Measurements from ENCODE around the gene PPM1L. TPM values are rescaled to one million over a fixed set of nuclear protein-coding genes. Genes with fewer than 3 reads are reported as not detected.

Gene PPM1L
- total RNA-seq, 4 donors from 2014 or later, result 30.8 to 88.1 (median 52.7) TPM

DNA sequence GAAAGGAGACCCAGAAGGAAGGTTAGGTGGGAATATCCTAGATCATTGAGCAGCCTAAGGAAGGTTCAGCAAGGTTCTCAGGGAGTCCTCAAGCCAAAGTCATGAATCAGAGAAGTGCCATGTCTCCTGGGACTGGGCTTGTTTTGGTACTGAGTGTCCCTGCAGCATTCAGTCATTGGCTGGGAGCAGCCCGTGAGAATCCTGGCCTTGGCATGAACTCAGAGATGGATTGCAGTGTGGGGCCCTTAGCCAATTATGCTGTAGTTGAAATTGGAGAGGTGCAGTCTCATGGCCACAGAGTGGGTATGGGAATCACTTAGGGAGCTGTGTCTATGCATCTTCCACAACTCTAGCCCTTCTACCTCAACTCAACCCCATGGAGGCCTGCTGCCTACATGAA lies 17.0 kb upstream of the PPM1L start:
- Histone ChIP-seq H3K4me3 (no peak overlapping the region), H3K4me1 (peaks cover 0 to 23% (median 13%) of the 10 kb centered on the region in 4 donors), H3K27ac (replicated peaks in 1 of 4) (no peak overlapping the region), H3K36me3 (no peaks in the 10 kb centered on the region), H3K9me3 (no peaks in the 10 kb centered on the region), H3K27me3 (no peaks in the 10 kb centered on the region)
- intact Hi-C loops (cut with DNase I), result no loop called here
- no peak for TF ChIP-seq EP300 (IDR thresholded peaks at IDR 0.05)
- TF ChIP-seq POLR2AphosphoS5 (IDR thresholded peaks at IDR 0.05), result peak; percentile 21 to 24
- no peak for TF ChIP-seq POLR2A (IDR thresholded peaks at IDR 0.05; ENCODE audit: low read depth)
- TF ChIP-seq, protein P1, sequence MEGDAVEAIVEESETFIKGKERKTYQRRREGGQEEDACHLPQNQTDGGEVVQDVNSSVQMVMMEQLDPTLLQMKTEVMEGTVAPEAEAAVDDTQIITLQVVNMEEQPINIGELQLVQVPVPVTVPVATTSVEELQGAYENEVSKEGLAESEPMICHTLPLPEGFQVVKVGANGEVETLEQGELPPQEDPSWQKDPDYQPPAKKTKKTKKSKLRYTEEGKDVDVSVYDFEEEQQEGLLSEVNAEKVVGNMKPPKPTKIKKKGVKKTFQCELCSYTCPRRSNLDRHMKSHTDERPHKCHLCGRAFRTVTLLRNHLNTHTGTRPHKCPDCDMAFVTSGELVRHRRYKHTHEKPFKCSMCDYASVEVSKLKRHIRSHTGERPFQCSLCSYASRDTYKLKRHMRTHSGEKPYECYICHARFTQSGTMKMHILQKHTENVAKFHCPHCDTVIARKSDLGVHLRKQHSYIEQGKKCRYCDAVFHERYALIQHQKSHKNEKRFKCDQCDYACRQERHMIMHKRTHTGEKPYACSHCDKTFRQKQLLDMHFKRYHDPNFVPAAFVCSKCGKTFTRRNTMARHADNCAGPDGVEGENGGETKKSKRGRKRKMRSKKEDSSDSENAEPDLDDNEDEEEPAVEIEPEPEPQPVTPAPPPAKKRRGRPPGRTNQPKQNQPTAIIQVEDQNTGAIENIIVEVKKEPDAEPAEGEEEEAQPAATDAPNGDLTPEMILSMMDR (IDR thresholded peaks at IDR 0.05), result no peak
- no CpG with 5 or more reads among the region's 1 CpG for WGBS
- no peak for DNase-seq (ENCODE audit: extremely low spot score)

DNA sequence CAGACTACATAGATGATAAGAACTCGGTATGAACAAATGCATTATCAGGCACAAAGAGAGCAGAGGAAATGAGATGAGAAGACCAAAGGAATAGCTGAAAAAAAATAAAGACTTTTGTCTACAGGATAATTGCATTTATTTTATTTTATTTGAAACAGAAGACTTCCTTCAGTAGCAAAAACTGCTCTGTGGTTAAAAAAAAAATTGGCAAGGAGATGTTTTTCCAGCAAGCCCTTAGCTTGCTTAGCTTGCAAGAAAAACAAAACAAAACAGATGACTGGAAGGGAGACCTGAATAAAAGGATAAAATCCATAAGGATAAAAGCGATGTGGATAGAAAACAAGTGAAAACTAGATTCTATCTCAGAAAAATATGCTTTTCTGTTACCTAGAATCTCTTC lies 9.1 kb upstream of the PPM1L start:
- WGBS, result 58% methylated on average over 2 of the region's 2 CpGs
- intact Hi-C loops (cut with DNase I), result no loop called here
- Histone ChIP-seq H3K9me3 (no peaks in the 10 kb centered on the region), H3K27ac (replicated peaks in 1 of 4) (no peak overlapping the region), H3K36me3 (no peaks in the 10 kb centered on the region), H3K27me3 (no peaks in the 10 kb centered on the region), H3K4me1 (peaks cover 9 to 21% (median 18%) of the 10 kb centered on the region in 4 donors), H3K4me3 (no peak overlapping the region)
- TF ChIP-seq POLR2A (IDR thresholded peaks at IDR 0.05; ENCODE audit: low read depth) (no peak), POLR2AphosphoS5 (IDR thresholded peaks at IDR 0.05) (no peak), EP300 (IDR thresholded peaks at IDR 0.05) (no peak)
- TF ChIP-seq, protein P1 (IDR thresholded peaks at IDR 0.05), result no peak
- DNase-seq (ENCODE audit: extremely low spot score), result no peak

DNA sequence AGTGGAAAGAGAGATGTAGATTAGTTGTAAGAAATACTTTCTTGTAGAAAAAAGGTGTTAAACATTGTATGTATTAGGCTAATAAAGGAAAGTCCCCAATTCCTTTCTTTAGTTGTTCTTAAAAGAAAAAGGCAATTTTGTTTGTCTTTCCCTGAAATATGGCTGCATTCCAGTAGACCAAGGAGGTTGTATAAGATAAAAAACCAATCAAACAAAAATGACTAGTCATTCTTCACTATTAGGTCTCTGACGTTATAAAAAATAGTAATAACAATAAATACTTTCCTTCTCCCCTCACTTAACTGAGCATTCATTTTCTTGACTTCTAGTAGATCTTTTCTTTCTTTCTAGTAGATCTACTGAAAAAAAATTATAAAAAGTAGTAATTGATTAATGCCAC lies 8.6 kb upstream of the PPM1L start:
- Histone ChIP-seq H3K36me3 (no peaks in the 10 kb centered on the region), H3K27me3 (no peaks in the 10 kb centered on the region), H3K9me3 (no peaks in the 10 kb centered on the region), H3K4me1 (peaks cover 9 to 21% (median 18%) of the 10 kb centered on the region in 4 donors), H3K27ac (replicated peaks in 1 of 4) (no peak overlapping the region), H3K4me3 (no peak overlapping the region)
- no peak for TF ChIP-seq POLR2A (IDR thresholded peaks at IDR 0.05; ENCODE audit: low read depth)
- no peak for TF ChIP-seq EP300 (IDR thresholded peaks at IDR 0.05)
- WGBS, result 9% methylated on average over 1 of the region's 1 CpG
- intact Hi-C loops (cut with DNase I), result no loop called here
- no peak for DNase-seq (ENCODE audit: extremely low spot score)

DNA sequence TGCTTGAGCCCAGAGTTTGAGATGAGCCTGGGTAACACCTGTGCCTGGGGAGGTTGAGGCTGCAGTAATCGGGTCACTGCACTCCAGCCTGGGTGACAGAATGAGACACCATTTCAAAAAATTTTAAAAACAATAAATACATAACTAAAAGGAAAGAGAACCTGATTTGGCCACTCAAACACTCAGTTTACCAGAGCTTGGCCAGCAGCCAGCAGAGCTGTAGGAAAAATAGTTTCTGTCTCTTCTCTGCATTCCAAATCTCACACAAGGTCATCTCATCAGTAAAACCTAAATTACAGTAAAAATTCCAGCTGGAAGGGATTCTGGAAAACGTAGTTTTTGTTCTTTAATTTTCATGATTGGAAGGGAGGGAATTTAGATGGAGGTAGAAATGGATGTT lies 7.8 kb upstream of the PPM1L start:
- Histone ChIP-seq H3K4me1 (peaks cover 9 to 22% (median 21%) of the 10 kb centered on the region in 4 donors), H3K27me3 (no peaks in the 10 kb centered on the region), H3K36me3 (no peaks in the 10 kb centered on the region), H3K27ac (replicated peaks in 1 of 4) (no peak overlapping the region), H3K9me3 (no peaks in the 10 kb centered on the region), H3K4me3 (no peak overlapping the region)
- intact Hi-C loops (cut with DNase I), result no loop called here
- 36% methylated on average over 2 of the region's 2 CpGs for WGBS
- no peak for TF ChIP-seq POLR2AphosphoS5 (IDR thresholded peaks at IDR 0.05)
- TF ChIP-seq POLR2A (IDR thresholded peaks at IDR 0.05; ENCODE audit: low read depth), result no peak
- no peak for TF ChIP-seq EP300 (IDR thresholded peaks at IDR 0.05)
- TF ChIP-seq, protein P1 (IDR thresholded peaks at IDR 0.05), result no peak
- no peak for DNase-seq (ENCODE audit: extremely low spot score)

DNA sequence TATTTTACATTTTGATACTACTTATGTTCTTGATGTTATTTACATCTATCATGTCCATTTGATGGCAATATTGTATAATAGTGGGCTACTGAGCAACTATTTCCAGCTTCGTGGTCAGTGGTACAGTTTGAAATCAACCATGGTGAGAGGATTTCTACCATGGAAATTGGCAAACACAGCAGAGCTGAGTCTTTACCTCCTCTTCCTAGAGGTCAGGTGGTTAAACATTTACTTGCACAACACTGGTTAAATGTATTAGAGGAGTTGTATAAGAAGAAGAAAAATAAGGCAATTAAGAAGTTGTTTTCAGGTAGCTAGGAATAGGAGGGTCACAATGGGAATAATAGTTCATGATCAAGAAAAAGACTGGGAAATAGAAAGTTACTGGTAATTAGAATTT lies 7.2 kb upstream of the PPM1L start:
- WGBS, result 78% methylated on average over 1 of the region's 1 CpG
- DNase-seq (ENCODE audit: extremely low spot score), result no peak
- Histone ChIP-seq H3K9me3 (no peaks in the 10 kb centered on the region), H3K27me3 (no peaks in the 10 kb centered on the region), H3K4me3 (no peak overlapping the region), H3K4me1 (peaks cover 14 to 28% (median 26%) of the 10 kb centered on the region in 4 donors), H3K36me3 (no peaks in the 10 kb centered on the region), H3K27ac (replicated peaks in 1 of 4) (no peak overlapping the region)
- TF ChIP-seq EP300 (IDR thresholded peaks at IDR 0.05) (no peak), POLR2A (IDR thresholded peaks at IDR 0.05; ENCODE audit: low read depth) (no peak), POLR2AphosphoS5 (IDR thresholded peaks at IDR 0.05) (no peak)
- TF ChIP-seq, protein P1 (IDR thresholded peaks at IDR 0.05), result no peak
- intact Hi-C loops (cut with DNase I), result no loop called here
